Chondrocyte (in vitro differentiated cells): ENCODE results near the gene CDK18. TPM values are rescaled to one million over a fixed set of nuclear protein-coding genes. Genes with fewer than 3 reads are reported as not detected.

Source experiments
- DNase-seq: peaks from one replicate; pipeline ENCODE4 v3.0.0; 2021; ENCODE audit warnings: mixed read lengths, low spot score
- H3K27ac Mint-ChIP-seq: one replicate; pipeline ENCODE4 v1.8.0; 2021; ENCODE audit warnings: mild to moderate bottlenecking, moderate library complexity, mixed read lengths; ENCODE audit not compliant: unreplicated experiment
- H3K27me3 Mint-ChIP-seq: 2 replicates; pipeline ENCODE4 v1.8.0; 2021; ENCODE audit warnings: low read depth, mixed read lengths
- H3K36me3 Mint-ChIP-seq: 2 replicates; pipeline ENCODE4 v1.8.0; 2021; ENCODE audit warnings: low read depth, mixed read lengths
- H3K4me1 Mint-ChIP-seq: 2 replicates; pipeline ENCODE4 v1.8.0; 2021; ENCODE audit warnings: low read depth, mild to moderate bottlenecking, mixed read lengths
- H3K4me3 Mint-ChIP-seq: one replicate; pipeline ENCODE4 v1.8.0; 2021; ENCODE audit warnings: mild to moderate bottlenecking, moderate library complexity, mixed read lengths; ENCODE audit not compliant: unreplicated experiment
- H3K9me3 Mint-ChIP-seq: 2 replicates; pipeline ENCODE4 v1.8.0; 2021; ENCODE audit warnings: low read depth, mixed read lengths
- total RNA-seq: library from RNA; stranded (reverse); gene quantifications from 3 replicates; pipeline ENCODE4 v1.2.1, GENCODE V29; 2021
- TF ChIP-seq, protein P1 (sequence below): fragments of 200-600 bp; sonication (generic); IDR thresholded peaks from 2 replicates; pipeline ENCODE4 v1.5.0; 2021; ENCODE audit warnings: antibody characterized with exemption, mild to moderate bottlenecking, moderate library complexity

CDK18 gene
- total RNA-seq, 1 donor from 2014 or later: 17.3 TPM

- DNase-seq: peak; percentile 35
- Mint-ChIP-seq H3K4me3 (no peak overlapping the region), H3K4me1 (no peaks in the 10 kb centered on the region), H3K36me3 (no peaks in the 10 kb centered on the region), H3K27ac (no peak overlapping the region), H3K9me3 (no peaks in the 10 kb centered on the region), H3K27me3 (peaks cover 44% of the 10 kb centered on the region)
- TF ChIP-seq, protein P1, sequence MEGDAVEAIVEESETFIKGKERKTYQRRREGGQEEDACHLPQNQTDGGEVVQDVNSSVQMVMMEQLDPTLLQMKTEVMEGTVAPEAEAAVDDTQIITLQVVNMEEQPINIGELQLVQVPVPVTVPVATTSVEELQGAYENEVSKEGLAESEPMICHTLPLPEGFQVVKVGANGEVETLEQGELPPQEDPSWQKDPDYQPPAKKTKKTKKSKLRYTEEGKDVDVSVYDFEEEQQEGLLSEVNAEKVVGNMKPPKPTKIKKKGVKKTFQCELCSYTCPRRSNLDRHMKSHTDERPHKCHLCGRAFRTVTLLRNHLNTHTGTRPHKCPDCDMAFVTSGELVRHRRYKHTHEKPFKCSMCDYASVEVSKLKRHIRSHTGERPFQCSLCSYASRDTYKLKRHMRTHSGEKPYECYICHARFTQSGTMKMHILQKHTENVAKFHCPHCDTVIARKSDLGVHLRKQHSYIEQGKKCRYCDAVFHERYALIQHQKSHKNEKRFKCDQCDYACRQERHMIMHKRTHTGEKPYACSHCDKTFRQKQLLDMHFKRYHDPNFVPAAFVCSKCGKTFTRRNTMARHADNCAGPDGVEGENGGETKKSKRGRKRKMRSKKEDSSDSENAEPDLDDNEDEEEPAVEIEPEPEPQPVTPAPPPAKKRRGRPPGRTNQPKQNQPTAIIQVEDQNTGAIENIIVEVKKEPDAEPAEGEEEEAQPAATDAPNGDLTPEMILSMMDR: no peak
These were observed 77.6 kb downstream of the CDK18 start for GRCh38 chr1:205582046-205582445.

Other genes with a start within 250 kb of the CDK18 start
- gene NUAK2, start 182.9 kb upstream of the CDK18 start, total RNA-seq: 1.7 to 3.3 TPM (median 3.3 TPM) in 3 replicates
- 0.12 TPM in 1 of 3 replicates, not detected in the others for gene KLHDC8A, start 147.7 kb upstream of the CDK18 start, total RNA-seq
- gene LEMD1, start 82.6 kb upstream of the CDK18 start, total RNA-seq: not detected in 3 replicates
- gene BLACAT1, start 48.6 kb upstream of the CDK18 start, total RNA-seq: not detected in 3 replicates
- 33.0 to 37.2 TPM (median 35.6 TPM) in 3 replicates for gene ELK4, start 127.3 kb downstream of the CDK18 start, total RNA-seq
- 1.6 to 2.9 TPM (median 2.9 TPM) in 3 replicates for gene SLC45A3, start 175.8 kb downstream of the CDK18 start, total RNA-seq
- gene NUCKS1, start 245.5 kb downstream of the CDK18 start, total RNA-seq: 189 to 223 TPM (median 203 TPM) in 3 replicates